Fibroblast of pulmonary artery (primary cell): ENCODE measurements around the gene GALNT6.
"Not testable (repeated sequence)": the region's sequence is repeated elsewhere in the genome, so short reads cannot be mapped to it uniquely, and the experiment has no call there.

ENCODE experiments used
- DNase-seq: peaks from one replicate; pipeline ENCODE4 v3.0.0-alpha.2; 2010; ENCODE audit warnings: low read depth
- H3K4me3 ChIP-seq: replicated peaks from 2 replicates; pipeline ENCODE4 v1.5.1; 2011; ENCODE audit warnings: low read depth, mild to moderate bottlenecking, control low read depth, low read length, moderate library complexity
- TF ChIP-seq, protein P1 (sequence below): IDR thresholded peaks from 2 replicates; pipeline ENCODE4 v1.5.1; 2011; ENCODE audit warnings: mild to moderate bottlenecking, control low read depth, low read length, inconsistent platforms; ENCODE audit errors: missing control alignments

GALNT6 gene

DNA sequence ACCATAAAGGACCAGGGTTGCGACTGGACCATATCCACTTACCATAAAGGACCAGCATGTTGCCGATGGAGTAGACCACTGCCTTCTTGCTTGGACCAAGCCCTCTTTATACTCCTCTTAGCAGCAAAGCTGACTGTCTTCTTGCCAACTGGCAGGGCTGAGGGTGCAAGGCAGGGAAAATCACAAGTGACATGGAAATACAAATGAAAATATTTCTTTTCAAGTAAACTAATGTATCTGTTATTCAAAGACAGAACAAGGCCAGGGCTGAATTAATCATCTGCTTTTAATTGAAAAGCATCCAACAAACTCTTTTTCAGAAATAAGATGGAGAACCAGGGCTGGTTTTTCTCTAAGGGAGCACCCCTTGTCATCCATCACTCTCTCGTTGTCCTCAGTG lies 44.6 kb downstream of the GALNT6 start, which contains the start of gene CELA1:
Gene CELA1, minus strand, starts transcription at position 99 of the 400 bp plus-strand sequence. Its CDS starts 41 bp downstream, at position 58.
- H3K4me3 ChIP-seq = no peak within 1 kb of the TSS
- TF ChIP-seq, protein P1, sequence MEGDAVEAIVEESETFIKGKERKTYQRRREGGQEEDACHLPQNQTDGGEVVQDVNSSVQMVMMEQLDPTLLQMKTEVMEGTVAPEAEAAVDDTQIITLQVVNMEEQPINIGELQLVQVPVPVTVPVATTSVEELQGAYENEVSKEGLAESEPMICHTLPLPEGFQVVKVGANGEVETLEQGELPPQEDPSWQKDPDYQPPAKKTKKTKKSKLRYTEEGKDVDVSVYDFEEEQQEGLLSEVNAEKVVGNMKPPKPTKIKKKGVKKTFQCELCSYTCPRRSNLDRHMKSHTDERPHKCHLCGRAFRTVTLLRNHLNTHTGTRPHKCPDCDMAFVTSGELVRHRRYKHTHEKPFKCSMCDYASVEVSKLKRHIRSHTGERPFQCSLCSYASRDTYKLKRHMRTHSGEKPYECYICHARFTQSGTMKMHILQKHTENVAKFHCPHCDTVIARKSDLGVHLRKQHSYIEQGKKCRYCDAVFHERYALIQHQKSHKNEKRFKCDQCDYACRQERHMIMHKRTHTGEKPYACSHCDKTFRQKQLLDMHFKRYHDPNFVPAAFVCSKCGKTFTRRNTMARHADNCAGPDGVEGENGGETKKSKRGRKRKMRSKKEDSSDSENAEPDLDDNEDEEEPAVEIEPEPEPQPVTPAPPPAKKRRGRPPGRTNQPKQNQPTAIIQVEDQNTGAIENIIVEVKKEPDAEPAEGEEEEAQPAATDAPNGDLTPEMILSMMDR = no peak
- no peak for DNase-seq

DNA sequence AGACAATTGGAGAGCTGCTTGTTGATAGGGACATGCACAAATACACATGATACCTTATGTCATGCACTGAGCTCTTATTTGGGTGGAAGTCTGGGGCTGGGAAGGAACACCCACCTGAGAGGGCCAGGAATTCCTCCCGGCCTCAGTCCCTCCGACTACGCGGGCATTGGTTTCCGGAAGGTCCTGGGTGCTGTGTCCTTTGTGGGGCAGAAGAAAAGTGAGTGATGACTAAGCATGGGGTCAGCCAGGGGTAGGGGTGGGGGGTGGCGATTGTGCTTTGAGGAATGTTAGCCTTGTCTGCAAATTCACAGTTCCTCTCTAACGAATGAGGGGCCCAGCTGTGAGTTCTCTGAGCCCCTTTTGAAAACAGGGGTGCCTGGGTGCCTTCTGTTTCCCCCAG lies 45.5 kb downstream of the GALNT6 start:
- DNase-seq = peak; percentile 35
- H3K4me3 ChIP-seq = no peak overlapping the region
- TF ChIP-seq, protein P1 = no peak

DNA sequence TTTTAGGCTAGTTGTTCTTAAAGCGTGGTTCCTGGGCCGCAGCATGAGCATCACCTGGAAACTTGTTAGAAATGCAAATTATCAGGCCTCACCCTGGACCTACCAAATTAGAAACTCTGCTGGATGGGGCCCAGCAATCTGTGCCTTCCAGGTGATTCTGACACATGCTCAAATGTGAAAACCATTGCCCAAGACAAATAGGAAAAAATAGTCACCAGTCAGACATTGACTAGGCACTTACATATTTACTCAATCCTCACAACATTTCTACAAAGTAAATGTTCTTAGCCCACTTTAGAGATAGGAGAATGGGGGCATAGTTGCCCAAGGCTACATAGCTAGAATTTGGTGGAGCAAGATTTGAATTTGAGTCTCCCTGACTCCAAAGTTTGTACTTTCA lies 48.0 kb downstream of the GALNT6 start:
- TF ChIP-seq, protein P1 = no peak
- H3K4me3 ChIP-seq = no peak overlapping the region
- DNase-seq = no peak

DNA sequence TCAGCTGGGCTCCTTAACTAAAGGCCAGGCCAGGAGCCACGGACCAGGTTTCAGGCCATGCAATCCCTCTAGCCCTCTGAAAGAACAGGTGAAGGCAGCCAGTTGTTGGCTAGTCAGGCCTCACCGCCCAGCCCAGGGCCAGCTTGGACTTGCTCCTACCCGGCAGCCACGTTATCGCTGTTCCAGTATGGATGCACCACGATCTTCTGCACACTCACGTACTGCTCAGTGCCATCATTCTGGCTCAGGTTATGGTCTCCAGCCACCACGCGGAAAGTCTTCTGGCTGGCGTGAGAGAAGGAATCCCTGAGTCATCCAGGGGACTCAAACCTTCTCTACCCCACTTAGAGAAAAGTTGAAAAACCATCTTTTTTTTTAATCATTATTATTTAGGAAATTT lies 48.8 kb downstream of the GALNT6 start:
- no peak for DNase-seq
- TF ChIP-seq, protein P1 = no peak
- H3K4me3 ChIP-seq = no peak overlapping the region

DNA sequence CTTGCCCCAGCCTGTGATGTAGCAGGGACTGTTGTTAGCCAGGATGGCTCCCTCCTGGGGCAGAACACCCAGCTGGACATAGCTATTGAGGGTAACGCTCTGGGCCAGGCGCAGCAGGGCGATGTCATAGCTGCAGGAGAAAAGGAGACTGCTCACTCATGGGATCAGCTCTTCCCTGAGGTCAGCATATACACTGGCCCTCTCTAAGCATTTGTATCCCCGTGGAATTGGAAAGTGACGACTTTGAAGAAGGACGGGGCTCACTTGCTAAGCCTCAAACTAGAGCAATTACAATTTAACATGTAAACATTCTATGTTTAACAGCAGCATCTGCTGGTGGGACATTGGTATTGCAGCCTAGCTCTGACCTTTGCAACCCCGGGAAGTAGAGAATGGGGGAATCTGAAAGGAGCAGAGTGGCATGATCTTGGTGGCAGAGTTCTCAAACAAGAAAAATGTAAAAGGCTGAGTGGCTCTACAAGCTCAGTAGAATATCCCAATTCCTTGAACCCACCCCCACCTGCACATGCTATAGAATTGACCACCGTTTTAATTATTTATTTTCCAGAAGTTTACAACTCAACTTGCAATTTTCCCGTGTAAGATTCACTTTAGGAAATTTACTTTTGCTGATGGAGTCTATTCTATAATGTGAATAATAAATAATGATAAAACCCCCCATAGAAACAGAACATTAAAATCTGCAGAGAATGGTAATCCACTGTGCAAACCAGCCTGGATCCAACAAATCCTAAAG lies 49.8 kb downstream of the GALNT6 start:
- peak overlapping the region; percentile 24 for H3K4me3 ChIP-seq
- DNase-seq = peak; percentile 83
- TF ChIP-seq, protein P1 = peak; percentile 100

DNA sequence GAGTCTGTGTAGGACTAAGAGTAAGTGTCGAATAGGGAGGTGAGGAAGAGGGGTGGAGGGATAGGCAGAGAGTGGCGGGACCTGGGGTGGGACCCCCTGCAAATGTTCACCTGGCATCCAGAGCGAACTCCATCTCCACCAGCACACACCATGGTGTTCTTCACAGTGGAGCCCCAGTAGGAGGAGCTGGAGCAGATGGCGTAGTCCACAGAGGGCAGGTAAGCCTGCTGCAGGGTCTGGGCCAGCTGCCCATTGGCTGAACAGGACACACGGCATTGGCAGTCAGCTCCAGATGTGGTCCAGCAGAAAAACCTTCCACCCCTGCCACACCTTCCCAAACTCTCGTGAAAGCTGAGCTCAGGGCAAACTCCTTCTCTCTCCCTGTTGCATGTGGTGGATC lies 51.5 kb downstream of the GALNT6 start:
- no peak overlapping the region for H3K4me3 ChIP-seq
- DNase-seq = no peak
- TF ChIP-seq, protein P1 = no peak

DNA sequence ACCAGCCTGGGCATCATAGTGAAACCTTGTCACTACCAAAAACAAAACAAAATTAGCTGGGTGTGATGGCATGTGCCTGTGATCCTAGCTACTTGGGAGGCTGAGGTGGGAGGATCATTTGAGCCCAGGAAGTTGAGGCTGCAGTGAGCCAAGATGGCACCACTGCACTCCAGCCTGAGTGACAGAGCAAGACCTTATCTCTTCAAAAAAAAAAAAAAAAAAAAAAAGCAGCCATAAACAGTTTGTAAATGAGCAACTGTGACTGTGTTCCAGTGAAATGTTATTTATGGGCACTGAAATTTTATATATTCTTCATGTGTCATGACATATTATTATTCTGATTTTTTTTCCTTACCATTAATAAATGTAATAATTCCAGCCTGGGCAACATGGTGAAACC lies 53.9 kb downstream of the GALNT6 start:
- H3K4me3 ChIP-seq, DNase-seq: not testable (repeated sequence)
